CD14-positive monocyte (primary cell): ENCODE data around the gene PPIF. TPM values are rescaled to one million over a fixed set of nuclear protein-coding genes. Genes with fewer than 3 reads are reported as not detected.

Source experiments
- DNase-seq, 3 donors: peaks; one replicate each; pipeline ENCODE4 v3.0.0-alpha.2; 2011 to 2022
- H2AFZ ChIP-seq: 2 replicates; pipeline ENCODE4 v1.6.0; 2012; ENCODE audit warnings: mild to moderate bottlenecking, low read depth, low read length, inconsistent platforms; ENCODE audit not compliant: insufficient read depth, poor library complexity, severe bottlenecking
- H3K27ac ChIP-seq, 2 donors: 1 replicate in 1 of 2; 2 replicates in 1 of 2; pipeline ENCODE4 v1.5.1; 2012 to 2013; ENCODE audit warnings: low read length in 2 of 2, control low read depth in 1 of 2, inconsistent platforms in 1 of 2, low read depth in 1 of 2, mild to moderate bottlenecking in 1 of 2
- H3K27me3 ChIP-seq, 2 donors: one replicate each; pipeline versions ENCODE4 v1.6.0 to v1.6.1; 2011 to 2013; ENCODE audit warnings: low read length in 2 of 2; ENCODE audit not compliant: control insufficient read depth in 2 of 2, insufficient read depth in 2 of 2
- H3K36me3 ChIP-seq, 2 donors: replicated peaks in 1 of 2; 1 replicate in 1 of 2; 2 replicates in 1 of 2; pipeline versions ENCODE4 v1.5.1 to v1.6.1; 2012 to 2013; ENCODE audit warnings: low read length in 2 of 2, control low read depth in 1 of 2, inconsistent platforms in 1 of 2, mild to moderate bottlenecking in 1 of 2; ENCODE audit not compliant: insufficient read depth in 2 of 2, control insufficient read depth in 1 of 2
- H3K4me1 ChIP-seq, 2 donors: 1 replicate in 1 of 2; 2 replicates in 1 of 2; pipeline versions ENCODE4 v1.5.1 to v1.6.1; 2012 to 2013; ENCODE audit warnings: low read length in 2 of 2, control low read depth in 1 of 2, inconsistent platforms in 1 of 2, mild to moderate bottlenecking in 1 of 2, moderate library complexity in 1 of 2; ENCODE audit not compliant: insufficient read depth in 2 of 2, control insufficient read depth in 1 of 2
- H3K4me2 ChIP-seq: replicated peaks from 2 replicates; pipeline ENCODE3; 2012; ENCODE audit warnings: low read length, moderate library complexity, mild to moderate bottlenecking; ENCODE audit not compliant: poor library complexity, severe bottlenecking; ENCODE audit errors: extremely low read depth
- H3K4me3 ChIP-seq, 3 experiments: fragments of 200-600 bp in 1 of 3; sonication (generic) in 1 of 3; replicated peaks in 1 of 3; 1 replicate in 2 of 3; 2 replicates in 1 of 3; pipeline ENCODE4 v1.5.1; 2011 to 2013; ENCODE audit warnings: low read length in 3 of 3, mild to moderate bottlenecking in 3 of 3, control low read depth in 2 of 3, low read depth in 2 of 3, inconsistent platforms in 1 of 3, moderate library complexity in 1 of 3
- H3K79me2 ChIP-seq: 2 replicates; pipeline ENCODE4 v1.6.0; 2012; ENCODE audit warnings: mild to moderate bottlenecking, control low read depth, inconsistent platforms, low read length, moderate library complexity; ENCODE audit not compliant: insufficient read depth
- H3K9ac ChIP-seq: 2 replicates; pipeline ENCODE4 v1.6.0; 2017; ENCODE audit warnings: low read length, mild to moderate bottlenecking; ENCODE audit not compliant: insufficient read depth, poor library complexity, severe bottlenecking
- H3K9me3 ChIP-seq, 2 donors: replicated peaks in 1 of 2; 1 replicate in 1 of 2; 2 replicates in 1 of 2; pipeline versions ENCODE4 v1.5.1 to v1.6.1; 2012 to 2013; ENCODE audit warnings: low read length in 2 of 2, control low read depth in 1 of 2; ENCODE audit not compliant: control insufficient read depth in 1 of 2, insufficient read depth in 1 of 2
- H4K20me1 ChIP-seq: 2 replicates; pipeline ENCODE4 v1.6.0; 2012; ENCODE audit warnings: mild to moderate bottlenecking, low read length, control low read depth, moderate library complexity; ENCODE audit not compliant: insufficient read depth
- H3K27ac Mint-ChIP-seq, 7 donors: one replicate each; pipeline ENCODE4 v1.8.0; 2020; ENCODE audit warnings: mild to moderate bottlenecking in 7 of 7, mixed read lengths in 7 of 7, moderate library complexity in 6 of 7, inconsistent platforms in 2 of 7
- H3K27me3 Mint-ChIP-seq, 3 donors: one replicate each; pipeline ENCODE4 v1.8.0; 2021 to 2022; ENCODE audit warnings: low read depth in 3 of 3, mild to moderate bottlenecking in 3 of 3, mixed read lengths in 3 of 3, moderate library complexity in 3 of 3, inconsistent platforms in 1 of 3
- H3K36me3 Mint-ChIP-seq, 2 donors: one replicate each; pipeline ENCODE4 v1.8.0; 2020; ENCODE audit warnings: mixed read lengths in 2 of 2, inconsistent platforms in 1 of 2, mild to moderate bottlenecking in 1 of 2
- H3K4me1 Mint-ChIP-seq: one replicate; pipeline ENCODE4 v1.8.0; 2020; ENCODE audit warnings: mild to moderate bottlenecking, mixed read lengths
- H3K4me3 Mint-ChIP-seq, 2 donors: one replicate each; pipeline ENCODE4 v1.8.0; 2020; ENCODE audit warnings: mild to moderate bottlenecking in 2 of 2, mixed read lengths in 2 of 2, moderate library complexity in 1 of 2
- H3K9me3 Mint-ChIP-seq, 7 donors: one replicate each; pipeline ENCODE4 v1.8.0; 2020 to 2022; ENCODE audit warnings: mixed read lengths in 7 of 7, mild to moderate bottlenecking in 6 of 7, moderate library complexity in 6 of 7, inconsistent platforms in 2 of 7
- CTCF ChIP-seq: fragments of 200-600 bp; IDR thresholded peaks from one replicate; pipeline ENCODE4 v1.8.0; 2022; ENCODE audit warnings: antibody characterized with exemption, mild to moderate bottlenecking
- WGBS: methylation state at CpG from one replicate; pipeline ENCODE4 v1.1.5; 2013; ENCODE audit warnings: missing lambda C conversion rate; ENCODE audit not compliant: insufficient coverage; 5-methylcytosine and 5-hydroxymethylcytosine counted together
- intact Hi-C, 2 donors: fragments of 100-400 bp; cut with micrococcal nuclease; formaldehyde crosslinking; loops; one replicate each; pipeline versions ENCODE4 v1.15.0 to v1.15.1; 2023
- polyA plus RNA-seq, 3 donors: library from polyadenylated mRNA; depleted of rRNA in 1 of 3; unstranded in 2 of 3; stranded (reverse) in 1 of 3; fragments of 300-500 nt in 2 of 3; fragments of >200 nt in 1 of 3; fragmentation: Illumina TruSeq in 2 of 3; gene quantifications; 1 replicate in 2 of 3; 2 replicates in 1 of 3; pipeline ENCODE4 v1.2.3, GENCODE V29; 2012 to 2021

Gene PPIF
- polyA plus RNA-seq, 3 donors = 36.6 to 1,064 (median 52.3) TPM

GRCh38 chr10:79347894-79348639 is 798 bp downstream of the PPIF start:
- H3K4me3 Mint-ChIP-seq = peak overlapping the region; percentile 91 to 92
- peaks cover 73% of the 10 kb centered on the region for H3K4me1 Mint-ChIP-seq
- H3K9ac ChIP-seq = peak overlapping the region; percentile 100
- H3K9me3 ChIP-seq = no peaks in the 10 kb centered on the region
- peaks cover 0 to 2% (median 0%) of the 10 kb centered on the region in 7 donors for H3K9me3 Mint-ChIP-seq
- peaks cover 59% of the 10 kb centered on the region for H3K79me2 ChIP-seq
- TF ChIP-seq CTCF = no peak
- peak overlapping the region; percentile 96 to 98 (median 97) for H3K27ac Mint-ChIP-seq
- peaks cover 45 to 48% of the 10 kb centered on the region in 2 donors for H3K36me3 Mint-ChIP-seq
- peaks cover 40 to 45% of the 10 kb centered on the region in 2 donors for H3K36me3 ChIP-seq
- peaks cover 79 to 90% of the 10 kb centered on the region in 2 donors for H3K4me1 ChIP-seq
- peaks cover 57% of the 10 kb centered on the region for H4K20me1 ChIP-seq
- no peak overlapping the region for H2AFZ ChIP-seq
- H3K4me3 ChIP-seq = peak overlapping the region; percentile 59 to 88 (median 83)
- H3K4me2 ChIP-seq = peak overlapping the region; percentile 82
- H3K27ac ChIP-seq = peak overlapping the region; percentile 96 to 99
- peak; percentile 80 to 88 (median 85) for DNase-seq
- WGBS = 2% methylated on average over 31 of the region's 34 CpGs
- intact Hi-C loops = loop anchor here (2.0 to 5.0 kb wide), 4 partner anchors 17 to 101 kb away; no protein-coding TSS in a partner anchor
- H3K27me3 ChIP-seq = no peaks in the 10 kb centered on the region
- peaks cover 1 to 4% (median 4%) of the 10 kb centered on the region in 3 donors for H3K27me3 Mint-ChIP-seq

DNA sequence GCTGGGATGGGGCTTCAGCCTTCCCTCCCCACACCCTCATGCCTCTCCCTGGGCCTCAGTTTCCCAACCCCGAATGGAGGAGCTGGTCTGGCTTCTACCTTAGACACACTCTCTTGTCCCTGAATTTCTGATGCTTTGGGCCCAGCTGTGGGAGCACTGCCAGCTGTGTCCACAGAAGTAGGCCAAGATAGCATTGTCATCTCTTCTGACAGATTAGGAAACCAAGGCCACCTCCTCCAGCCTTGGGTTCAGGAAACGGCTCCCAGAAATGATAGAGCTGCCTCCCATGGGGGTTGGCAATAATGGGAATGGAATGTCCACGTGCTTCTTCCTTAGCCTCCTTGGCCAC is 1.3 kb downstream of the PPIF start:
- Histone ChIP-seq H3K4me2 (peak overlapping the region; percentile 82), H3K36me3 (peaks cover 45 to 50% of the 10 kb centered on the region in 2 donors), H2AFZ (no peak overlapping the region), H3K4me1 (peaks cover 85 to 90% of the 10 kb centered on the region in 2 donors), H3K4me3 (peak overlapping the region; percentile 59 to 88 (median 83)), H4K20me1 (peaks cover 62% of the 10 kb centered on the region), H3K27me3 (no peaks in the 10 kb centered on the region), H3K79me2 (peaks cover 65% of the 10 kb centered on the region), H3K9me3 (no peaks in the 10 kb centered on the region), H3K9ac (peak overlapping the region; percentile 100), H3K27ac (peak overlapping the region; percentile 96 to 99)
- H3K4me1 Mint-ChIP-seq = peaks cover 74% of the 10 kb centered on the region
- TF ChIP-seq CTCF = no peak
- H3K27me3 Mint-ChIP-seq = peaks cover 0 to 4% (median 4%) of the 10 kb centered on the region in 3 donors
- peak overlapping the region; percentile 96 to 98 (median 97) for H3K27ac Mint-ChIP-seq
- H3K36me3 Mint-ChIP-seq = peaks cover 51 to 52% of the 10 kb centered on the region in 2 donors
- peak overlapping the region; percentile 91 to 92 for H3K4me3 Mint-ChIP-seq
- 71% methylated on average over 1 of the region's 3 CpGs for WGBS
- DNase-seq = no peak
- H3K9me3 Mint-ChIP-seq = peaks cover 0 to 2% (median 0%) of the 10 kb centered on the region in 7 donors
- intact Hi-C loops = loop anchor here (5.0 kb wide), 3 partner anchors 36 to 101 kb away; no protein-coding TSS in a partner anchor
